Kidney capillary endothelial cell (primary cell): ENCODE measurements around the gene ATF7IP2.

ENCODE experiments used
- DNase-seq: peaks from one replicate; pipeline ENCODE4 v3.0.0-alpha.2; 2018; ENCODE audit warnings: low spot score

The ATF7IP2 gene

DNA sequence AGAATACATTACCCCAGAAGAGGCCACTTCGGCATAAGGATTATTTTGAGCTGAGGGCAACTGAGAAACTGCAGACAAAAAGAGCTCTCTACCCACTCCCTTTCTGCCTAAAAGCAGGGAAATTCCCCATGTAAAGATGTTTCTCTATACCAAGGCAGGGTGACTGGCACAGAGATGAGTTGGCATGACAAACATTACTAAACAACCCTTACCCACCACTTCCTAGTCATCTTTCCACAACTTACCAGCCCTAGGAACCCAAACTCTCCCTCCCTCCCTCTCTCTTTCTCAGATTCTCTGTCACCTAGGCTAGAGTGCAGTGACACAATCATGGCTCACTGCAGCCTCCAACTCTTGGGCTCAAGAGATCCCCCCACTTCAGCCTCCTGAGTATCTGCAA, 126.0 kb downstream of the ATF7IP2 start:
- DNase-seq = no peak

DNA sequence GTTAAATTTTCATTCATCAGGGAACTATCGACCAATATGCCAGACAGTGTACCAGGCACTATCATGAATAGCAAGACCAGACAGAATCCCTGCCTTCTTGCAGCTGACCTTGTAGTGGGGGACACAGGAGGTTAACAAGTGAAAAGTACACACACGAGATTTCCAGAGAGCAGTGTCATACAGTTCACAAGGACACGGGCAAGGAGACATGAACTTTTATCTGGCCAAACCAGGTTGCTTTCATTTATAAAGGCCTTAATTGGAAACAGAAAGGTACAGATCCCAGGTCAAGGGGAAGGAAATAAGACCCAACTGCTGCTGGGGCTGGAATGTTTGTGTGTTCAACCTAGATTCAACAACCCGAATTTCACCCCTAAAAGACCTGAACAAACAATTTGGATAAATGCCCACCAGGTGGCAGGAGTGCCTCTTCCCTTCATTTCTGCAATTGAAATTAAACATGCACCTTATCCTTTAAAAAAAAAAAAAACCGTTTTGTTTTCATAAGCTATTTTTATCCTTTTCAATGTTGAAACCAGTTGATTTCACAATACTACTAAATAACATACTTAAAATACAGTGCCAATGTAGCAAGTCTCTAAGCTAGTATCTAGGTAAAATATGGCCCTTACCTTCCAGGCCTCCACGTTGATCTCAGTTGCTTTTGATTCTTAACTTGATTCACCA, 128.7 kb downstream of the ATF7IP2 start:
- peak; percentile 41 for DNase-seq

DNA sequence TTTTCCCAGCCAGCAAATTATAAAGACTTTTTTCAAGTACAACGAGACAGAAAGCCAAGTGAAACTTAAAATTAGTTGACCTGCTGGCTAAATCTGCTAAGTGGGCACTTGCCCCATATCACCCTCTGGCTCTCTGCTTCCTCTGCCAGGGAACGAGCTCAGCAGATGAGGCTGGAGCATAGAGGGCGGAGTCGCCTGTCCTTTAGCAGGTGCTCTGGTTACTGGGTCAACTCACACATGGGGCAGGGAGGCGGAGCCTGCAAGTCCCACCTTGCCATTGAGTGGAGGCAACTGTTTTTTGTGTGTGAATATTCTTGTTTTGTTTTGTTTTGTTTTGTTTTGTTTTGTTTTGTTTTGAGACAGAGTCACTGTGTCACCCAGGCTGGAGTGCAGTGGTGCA, 132.0 kb downstream of the ATF7IP2 start:
- DNase-seq = no peak

DNA sequence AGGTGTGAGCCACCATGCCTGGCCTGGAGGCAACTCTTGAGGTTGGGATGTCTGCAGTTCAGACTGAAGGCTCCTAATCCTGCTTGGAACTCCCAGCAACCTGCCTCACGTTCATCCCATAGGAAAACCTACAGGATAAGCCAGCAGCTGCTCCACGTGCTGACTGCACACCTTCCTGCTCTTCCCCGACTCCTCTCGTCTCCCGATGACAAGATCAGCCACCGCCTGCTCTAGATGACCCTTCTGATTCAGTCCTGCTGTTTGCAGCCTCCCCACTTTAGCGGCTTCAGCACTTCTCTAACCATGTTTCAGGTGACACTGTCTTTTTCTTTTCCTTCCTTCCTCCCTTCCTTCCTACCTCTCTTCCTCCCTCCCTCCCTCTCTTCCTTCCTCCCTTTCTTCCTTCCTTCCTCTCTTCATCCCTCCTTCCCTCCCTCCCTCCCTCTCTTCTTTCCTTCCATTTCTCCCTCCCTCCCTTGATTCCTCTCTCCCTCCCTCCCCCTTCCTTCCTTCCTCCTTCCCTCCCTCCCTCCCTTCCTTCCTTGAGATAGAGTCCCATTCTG, 132.7 kb downstream of the ATF7IP2 start:
- DNase-seq = no peak

DNA sequence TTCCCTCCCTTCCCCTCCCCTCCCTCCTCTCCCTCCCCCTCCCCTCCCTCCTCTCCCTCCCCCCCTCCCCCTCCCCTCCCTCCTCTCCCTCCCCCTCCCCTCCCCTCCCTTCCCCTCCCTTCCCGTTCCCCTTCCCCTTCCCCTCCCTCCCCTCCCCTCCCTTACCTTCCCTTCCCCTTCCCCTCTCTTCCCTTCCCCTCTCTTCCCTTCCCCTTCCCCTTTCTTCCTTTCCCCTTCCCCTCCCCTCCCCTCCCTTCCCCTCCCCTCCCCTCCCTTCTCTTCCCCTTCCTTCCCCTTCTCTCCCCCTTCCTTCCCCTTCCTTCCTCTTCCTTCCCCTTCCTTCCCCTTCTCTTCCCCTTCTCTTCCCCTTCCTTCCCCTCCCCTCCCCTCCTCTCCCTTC, 133.4 kb downstream of the ATF7IP2 start:
- DNase-seq = no peak

DNA sequence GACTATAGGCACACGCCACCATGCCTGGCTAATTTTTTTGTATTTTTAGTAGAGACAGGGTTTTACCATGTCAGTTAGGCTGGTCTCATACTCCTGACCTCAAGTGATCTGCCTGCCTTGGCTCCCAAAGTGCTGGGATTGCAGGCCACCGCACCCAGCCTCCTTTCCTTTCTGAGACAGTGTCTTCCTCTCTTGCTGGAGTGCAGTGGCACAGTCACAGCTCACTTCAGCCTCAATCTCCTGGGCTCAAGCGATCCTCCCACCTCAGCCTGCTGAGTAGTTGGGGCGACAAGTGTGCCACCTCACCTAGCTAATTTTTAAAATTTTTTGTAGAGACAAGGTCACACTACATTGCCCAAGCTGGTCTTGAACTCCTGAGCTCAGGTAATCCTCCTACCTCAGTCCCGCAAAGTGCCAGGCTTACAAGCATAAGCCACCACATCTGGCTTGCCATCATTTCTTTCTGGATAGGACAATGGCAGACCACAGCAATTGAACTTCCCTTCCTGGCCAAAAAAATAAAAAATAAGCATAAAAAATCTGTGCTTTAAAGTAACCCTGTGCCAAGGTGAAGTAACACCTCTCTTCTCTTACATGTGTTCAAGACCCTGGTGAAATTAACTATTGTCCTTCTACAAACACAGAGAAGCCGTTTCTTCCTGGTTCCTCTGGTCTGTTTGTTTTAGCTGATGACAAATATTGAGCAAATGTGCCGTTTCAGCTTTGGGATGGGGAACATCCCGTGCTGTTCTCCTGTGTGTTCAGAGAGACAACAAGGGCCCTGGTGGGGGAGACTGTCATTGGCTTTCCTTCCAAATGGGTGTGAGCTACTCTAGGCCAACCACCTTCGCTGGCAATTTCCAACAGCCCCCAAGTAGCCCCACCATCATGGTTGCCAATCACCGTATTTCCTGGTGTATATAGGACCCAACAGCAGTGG, 134.3 kb downstream of the ATF7IP2 start:
- no peak for DNase-seq

DNA sequence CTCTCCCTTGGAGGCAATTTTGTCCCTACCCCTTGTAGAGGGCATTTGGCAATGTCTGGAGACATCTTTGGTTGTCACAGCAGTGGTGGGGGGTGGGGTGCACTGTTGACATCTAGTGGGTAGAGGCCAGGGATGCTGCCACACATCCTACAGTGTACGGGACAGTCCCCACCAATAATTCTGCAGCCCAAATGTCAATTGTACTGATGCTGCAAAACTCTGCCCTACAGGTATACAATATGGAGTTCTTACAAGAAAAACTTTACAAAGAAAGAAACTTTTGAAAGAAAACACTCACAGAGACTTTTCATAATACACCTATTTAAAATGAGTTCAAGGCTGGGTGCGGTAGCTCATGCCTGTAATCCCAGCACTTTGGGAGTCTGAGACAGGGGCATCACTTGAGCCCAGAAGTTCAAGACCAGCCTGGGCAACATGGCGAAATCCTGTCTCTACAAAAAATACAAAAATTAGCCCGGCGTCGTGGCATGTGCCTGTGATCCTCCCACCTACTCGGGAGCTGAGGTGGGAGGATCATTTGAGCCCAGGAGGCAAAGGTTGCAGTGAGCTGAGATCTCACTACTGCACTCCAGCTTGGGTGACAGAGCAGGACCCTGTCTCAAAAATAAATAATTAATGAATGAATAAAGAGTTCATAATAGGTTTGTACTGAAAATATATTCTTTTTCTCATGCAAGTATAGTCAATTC, 135.2 kb downstream of the ATF7IP2 start:
- DNase-seq = no peak

DNA sequence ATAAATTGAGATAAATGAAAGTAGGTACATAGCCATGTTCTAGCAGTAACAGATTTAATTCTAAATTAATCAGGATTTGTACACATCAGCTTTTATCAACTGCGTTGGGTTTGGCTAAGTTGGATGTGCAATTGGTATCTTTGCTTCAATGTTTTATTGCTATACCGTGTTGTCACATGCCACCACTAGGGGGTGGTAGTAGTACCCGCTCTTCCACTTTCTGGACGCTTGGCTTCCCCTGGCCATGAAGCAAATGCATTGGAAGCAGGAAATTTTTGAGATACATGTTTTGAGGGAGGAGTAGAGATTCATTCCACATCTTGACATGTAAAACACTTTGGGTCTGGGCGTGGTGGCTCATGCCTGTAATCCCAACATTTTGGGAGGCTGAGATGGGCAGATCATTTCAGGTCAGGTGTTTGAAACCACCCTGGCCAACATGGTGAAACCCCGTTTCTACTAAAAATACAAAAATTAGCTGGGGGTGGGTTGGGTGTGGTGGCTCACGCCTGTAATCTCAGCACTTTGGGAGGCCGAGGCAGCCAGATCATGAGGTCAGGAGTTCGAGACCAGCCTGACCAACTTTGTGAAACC, 135.9 kb downstream of the ATF7IP2 start:
- DNase-seq = peak; percentile 56

DNA sequence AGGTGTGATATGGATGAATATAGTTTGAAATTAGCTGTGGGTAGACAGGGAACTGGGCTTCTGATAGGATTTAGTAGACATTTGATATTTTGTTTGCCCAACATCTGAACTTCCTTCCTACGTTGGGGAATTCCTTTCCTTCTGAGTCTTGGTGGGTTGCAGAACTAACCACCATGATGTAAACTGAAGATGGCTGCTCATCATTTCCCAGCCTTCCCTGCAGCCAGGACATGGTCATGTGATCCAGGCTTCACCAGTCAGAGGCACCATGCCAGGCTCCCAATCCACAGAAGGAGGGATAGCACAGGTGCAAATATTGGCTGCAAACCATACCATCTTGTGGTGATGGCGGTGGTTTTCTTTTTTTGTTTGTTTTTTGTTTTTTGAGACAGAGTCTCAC, 137.1 kb downstream of the ATF7IP2 start:
- no peak for DNase-seq

DNA sequence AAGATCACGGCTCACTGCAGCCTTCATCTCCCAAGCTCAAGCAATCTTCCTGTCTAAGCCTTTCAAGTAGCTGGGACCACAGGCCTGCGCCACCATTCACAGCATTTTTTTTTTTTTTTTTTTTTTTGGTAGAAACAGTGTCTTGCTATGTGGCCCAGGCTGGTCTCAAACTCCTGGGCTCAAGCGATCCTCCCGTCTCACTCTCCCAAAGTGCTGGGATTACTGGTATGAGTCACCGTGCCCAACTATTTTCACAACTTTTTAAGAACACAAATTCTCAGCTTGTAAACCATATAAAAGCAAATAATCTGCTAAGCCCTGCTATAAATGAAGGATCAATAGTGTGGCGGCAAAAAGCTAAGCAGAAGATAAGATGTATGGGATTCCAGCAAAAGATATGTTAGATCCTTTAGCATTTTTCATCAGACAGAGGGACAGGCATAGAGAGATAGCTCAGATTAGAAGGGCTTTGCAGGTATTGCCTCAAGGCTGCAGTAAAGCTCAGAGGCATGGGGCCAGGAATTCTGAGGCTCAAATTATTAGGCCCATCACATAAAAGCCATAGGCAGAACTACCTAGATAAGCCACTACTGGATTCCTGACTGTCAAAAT, 139.5 kb downstream of the ATF7IP2 start:
- DNase-seq = no peak

DNA sequence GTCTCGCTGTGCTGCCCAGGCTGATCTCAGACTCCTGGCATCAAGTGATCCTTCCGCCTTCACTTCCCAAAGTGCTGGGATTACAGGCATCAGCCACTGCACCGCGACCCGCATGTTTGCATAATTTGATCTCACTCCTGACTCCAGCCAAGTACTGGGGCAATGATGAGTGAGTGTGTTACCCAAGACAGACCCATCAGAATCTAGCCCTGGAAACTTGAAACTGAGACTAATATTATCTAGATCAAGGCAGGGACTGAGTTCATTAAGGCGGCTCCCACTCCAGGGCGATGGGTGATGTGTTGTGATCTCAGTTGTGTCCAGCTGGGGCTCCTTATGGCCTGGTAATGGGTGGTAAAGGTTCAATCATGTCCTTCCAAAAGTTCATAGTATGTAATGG, 141.1 kb downstream of the ATF7IP2 start:
- DNase-seq = no peak

DNA sequence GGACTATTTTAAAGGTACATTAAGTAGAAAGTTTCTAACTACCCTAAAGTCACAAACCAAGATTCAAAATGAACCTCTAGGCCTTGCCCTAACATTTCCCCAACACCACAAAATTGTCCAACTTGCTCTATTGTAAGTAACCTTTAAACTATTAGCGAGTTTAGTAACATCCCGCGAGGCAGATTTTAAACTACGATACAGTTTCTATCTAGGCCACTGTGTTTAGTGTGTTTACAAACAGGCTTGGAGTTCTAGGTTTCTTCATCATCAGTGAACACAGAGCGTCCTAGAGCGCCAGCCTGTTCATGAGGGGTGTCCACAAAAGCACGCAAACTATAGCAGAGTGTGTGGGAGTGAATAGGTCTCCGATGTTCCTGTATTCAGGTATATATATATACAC, 142.8 kb downstream of the ATF7IP2 start:
- no peak for DNase-seq

DNA sequence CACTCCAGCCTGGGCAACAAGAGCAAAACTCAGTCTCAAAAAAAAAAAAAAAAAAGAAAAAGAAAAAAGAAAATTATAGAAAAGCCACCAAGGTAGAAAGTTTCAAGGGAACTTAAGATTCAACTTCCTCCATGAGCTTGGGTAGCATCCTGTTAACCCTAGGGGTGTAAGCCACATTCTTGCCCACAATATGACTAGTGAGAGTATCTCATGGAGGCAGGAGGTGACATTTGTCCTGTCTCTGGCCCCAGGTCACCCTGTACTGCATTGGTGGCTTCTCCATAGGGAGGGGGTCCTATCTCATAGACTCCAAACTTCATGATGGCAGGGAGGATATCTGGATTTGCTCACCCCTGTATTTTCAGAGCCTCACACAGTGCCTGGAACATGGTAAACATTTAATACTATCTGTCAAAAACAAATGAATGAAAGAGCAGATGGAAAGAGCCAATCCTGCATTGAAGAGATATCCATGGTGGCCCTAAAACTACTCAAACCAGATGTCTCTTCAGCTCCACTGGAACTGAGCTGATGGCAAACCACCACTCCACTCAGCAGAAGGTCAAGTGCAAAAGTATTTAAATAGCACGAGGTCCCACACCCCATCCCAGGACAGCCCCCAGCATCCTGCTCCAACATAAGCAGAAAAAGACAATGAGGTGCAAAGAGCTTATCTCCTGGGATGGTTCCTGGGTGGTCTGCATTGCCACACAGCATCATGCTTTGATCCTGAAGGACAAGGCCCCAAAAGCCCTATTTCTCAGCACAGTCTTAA, 144.2 kb downstream of the ATF7IP2 start:
- DNase-seq = no peak

DNA sequence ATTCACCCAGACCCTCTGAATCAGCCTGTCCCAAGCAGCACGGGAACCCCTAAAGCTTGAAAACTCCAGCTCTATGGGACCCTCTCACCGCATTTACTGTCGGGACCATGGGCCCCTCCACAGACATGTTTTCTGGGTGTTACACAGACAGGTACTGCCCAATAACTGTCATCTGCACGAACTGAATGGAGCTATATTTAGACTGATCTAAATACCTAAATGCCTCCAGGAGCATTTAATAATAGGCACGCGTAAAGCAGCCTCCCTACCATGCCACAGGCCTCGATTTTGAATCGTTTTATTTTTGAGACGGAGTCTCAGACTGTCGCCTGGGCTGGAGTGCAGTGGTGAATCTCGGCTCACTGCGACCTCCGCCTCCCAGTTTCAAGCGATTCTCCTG, 144.8 kb downstream of the ATF7IP2 start:
- DNase-seq = no peak

DNA sequence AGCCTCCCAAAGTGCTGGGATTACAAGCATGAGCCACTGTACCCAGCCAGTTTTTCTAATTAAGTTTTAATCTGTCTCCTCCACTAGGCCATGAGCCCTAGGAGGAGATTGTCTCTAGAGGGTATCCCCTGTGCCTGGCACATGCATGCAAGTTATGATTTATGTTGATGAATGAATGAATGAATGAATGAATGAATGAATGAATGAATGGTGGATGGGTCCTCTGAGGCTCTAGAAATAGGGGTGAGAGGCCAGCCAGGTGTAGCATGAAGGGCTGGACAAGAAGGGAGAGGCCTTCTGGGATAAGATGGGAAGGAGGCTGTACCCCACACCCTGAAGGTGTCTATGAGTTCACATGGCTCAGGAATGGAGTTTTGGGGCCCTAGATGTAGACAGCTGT, 145.7 kb downstream of the ATF7IP2 start:
- no peak for DNase-seq
